Keratinocyte (primary cell): Measurements from ENCODE around the gene CCDC12. TPM values are rescaled to one million over a fixed set of nuclear protein-coding genes. Genes with fewer than 3 reads are reported as not detected.

Experiments used
- DNase-seq: peaks from one replicate; pipeline ENCODE4 v3.0.0-alpha.2; 2011; ENCODE audit warnings: low read depth, missing footprints, low spot score
- FAIRE-seq: peaks from 2 replicates; lab custom pipeline; 2011; peaks lifted over from hg19 to GRCh38; lab: Jason Lieb, UNC
- H2AFZ ChIP-seq: 2 replicates; pipeline ENCODE4 v1.6.0; 2012; ENCODE audit warnings: low read length, control low read depth, inconsistent platforms; ENCODE audit not compliant: control insufficient read depth
- H3K27ac ChIP-seq: 2 replicates; pipeline ENCODE4 v1.5.1; 2011; ENCODE audit warnings: low read length; ENCODE audit not compliant: control insufficient read depth, insufficient read depth
- H3K27me3 ChIP-seq: 3 replicates; pipeline ENCODE4 v1.6.0; 2011; ENCODE audit warnings: low read length; ENCODE audit not compliant: control insufficient read depth, insufficient read depth; ENCODE audit errors: extremely low read depth
- H3K36me3 ChIP-seq, 2 experiments: 2 replicates in 1 of 2; 3 replicates in 1 of 2; pipeline ENCODE4 v1.5.1; 2011; ENCODE audit warnings: low read length in 2 of 2, mild to moderate bottlenecking in 1 of 2; ENCODE audit not compliant: control insufficient read depth in 2 of 2, insufficient read depth in 2 of 2; ENCODE audit errors: extremely low read depth in 1 of 2
- H3K4me1 ChIP-seq: 3 replicates; pipeline ENCODE4 v1.5.1; 2011; ENCODE audit warnings: low read length; ENCODE audit not compliant: control insufficient read depth, insufficient read depth; ENCODE audit errors: extremely low read depth
- H3K4me2 ChIP-seq: 3 replicates; pipeline ENCODE4 v1.6.0; 2011; ENCODE audit warnings: low read depth, low read length; ENCODE audit not compliant: control insufficient read depth, insufficient read depth; ENCODE audit errors: extremely low read depth
- H3K4me3 ChIP-seq, 3 experiments: fragments of 200-600 bp in 1 of 3; sonication (generic) in 1 of 3; 2 replicates in 2 of 3; 3 replicates in 1 of 3; pipeline ENCODE4 v1.5.1; 2011 to 2016; ENCODE audit warnings: low read length in 3 of 3, mild to moderate bottlenecking in 3 of 3, control low read depth in 2 of 3, inconsistent platforms in 1 of 3, low read depth in 1 of 3, mixed read lengths in 1 of 3, mixed run types in 1 of 3, moderate library complexity in 1 of 3; ENCODE audit not compliant: control insufficient read depth in 2 of 3, insufficient read depth in 2 of 3; ENCODE audit errors: extremely low read depth in 1 of 3
- H3K79me2 ChIP-seq: 2 replicates; pipeline ENCODE4 v1.6.0; 2012; ENCODE audit warnings: low read length; ENCODE audit not compliant: control insufficient read depth, insufficient read depth
- H3K9ac ChIP-seq: 3 replicates; pipeline ENCODE4 v1.6.0; 2011; ENCODE audit warnings: low read length; ENCODE audit not compliant: control insufficient read depth, insufficient read depth; ENCODE audit errors: extremely low read depth
- H3K9me1 ChIP-seq: 3 replicates; pipeline ENCODE4 v1.6.0; 2011; ENCODE audit warnings: low read length; ENCODE audit not compliant: control insufficient read depth, insufficient read depth; ENCODE audit errors: extremely low read depth
- H3K9me3 ChIP-seq: 2 replicates; pipeline ENCODE4 v1.5.1; 2012; ENCODE audit warnings: low read depth, low read length; ENCODE audit not compliant: control insufficient read depth
- H4K20me1 ChIP-seq: 3 replicates; pipeline ENCODE4 v1.6.0; 2011; ENCODE audit warnings: low read length; ENCODE audit not compliant: control insufficient read depth, insufficient read depth; ENCODE audit errors: extremely low read depth
- CTCF ChIP-seq, 3 experiments: IDR thresholded peaks in 1 of 3; conservative IDR thresholded peaks in 1 of 3; optimal IDR thresholded peaks in 1 of 3; 2 replicates in 2 of 3; 3 replicates in 1 of 3; pipeline versions ENCODE3 to v1.5.1; 2011; ENCODE audit warnings: low read length in 3 of 3, mild to moderate bottlenecking in 3 of 3, moderate library complexity in 2 of 3, control low read depth in 1 of 3, inconsistent platforms in 1 of 3; ENCODE audit not compliant: insufficient read depth in 2 of 3; ENCODE audit errors: extremely low read depth in 1 of 3
- EZH2 ChIP-seq: IDR thresholded peaks from one replicate; pipeline ENCODE4 v1.6.1; 2012; ENCODE audit warnings: inconsistent platforms, mild to moderate bottlenecking, low read length, moderate library complexity
- dilution Hi-C: fragments of 300-500 bp; cut with MboI; formaldehyde crosslinking; loops from one replicate; pipeline ENCODE4 v1.7.0; 2020; ENCODE audit warnings: low sequenced_read_pairs; ENCODE audit not compliant: extremely low pct_ligation_motif_present
- polyA plus RNA-seq, 5 experiments: library from polyadenylated mRNA; depleted of rRNA in 3 of 5; stranded (reverse) in 3 of 5; stranded (forward) in 1 of 5; unstranded in 1 of 5; fragments of >200 nt; gene quantifications; 1 replicate in 1 of 5; 2 replicates in 3 of 5; 3 replicates in 1 of 5; pipeline versions ENCODE4 v1.2.1 to v1.2.3, GENCODE V29; 2011 to 2012; ENCODE audit warnings: missing spikeins in 2 of 5, low read depth in 1 of 5, low replicate concordance in 1 of 5

The CCDC12 gene
- polyA plus RNA-seq, 1 donor (not counting 4 experiments of a cell fraction or from before 2014, with no cell fraction given): 27.5 TPM

- Histone ChIP-seq H3K4me1 (peaks cover 4% of the 10 kb centered on the region), H3K9ac (no peak overlapping the region), H3K36me3 (peaks cover 14 to 41% of the 10 kb centered on the region in 2 experiments), H3K4me2 (no peak overlapping the region), H2AFZ (no peak overlapping the region), H3K9me1 (peaks cover 3% of the 10 kb centered on the region), H3K9me3 (no peaks in the 10 kb centered on the region), H3K27ac (no peak overlapping the region), H3K4me3 (no peak overlapping the region), H3K79me2 (no peaks in the 10 kb centered on the region), H3K27me3 (no peaks in the 10 kb centered on the region), H4K20me1 (no peaks in the 10 kb centered on the region)
- dilution Hi-C loops: no loop called here
- no peak for TF ChIP-seq EZH2
- TF ChIP-seq CTCF (optimal IDR thresholded peaks at IDR 0.05 in 1 of 3, IDR thresholded peaks at IDR 0.05 in 1 of 3, conservative IDR thresholded peaks at IDR 0.05 in 1 of 3; ENCODE audit: extremely low read depth in 1 of 3, insufficient read depth in 2 of 3, low read length in 3 of 3): no peak
- DNase-seq: no peak
- no peak for FAIRE-seq
These were observed 31.8 kb upstream of the CCDC12 start for GRCh38 chr3:47008234-47008796.

GRCh38 chr3:47007482-47008233, 31.1 kb upstream of the CCDC12 start:
- Histone ChIP-seq H3K9ac (no peak overlapping the region), H2AFZ (no peak overlapping the region), H3K79me2 (no peaks in the 10 kb centered on the region), H3K9me1 (peaks cover 3% of the 10 kb centered on the region), H3K4me3 (no peak overlapping the region), H3K27me3 (no peaks in the 10 kb centered on the region), H3K27ac (no peak overlapping the region), H3K4me1 (peaks cover 4% of the 10 kb centered on the region), H4K20me1 (no peaks in the 10 kb centered on the region), H3K9me3 (no peaks in the 10 kb centered on the region), H3K4me2 (no peak overlapping the region), H3K36me3 (peaks cover 19 to 48% of the 10 kb centered on the region in 2 experiments)
- FAIRE-seq: no peak
- dilution Hi-C loops: no loop called here
- no peak for DNase-seq
- TF ChIP-seq EZH2 (no peak), CTCF (optimal IDR thresholded peaks at IDR 0.05 in 1 of 3, IDR thresholded peaks at IDR 0.05 in 1 of 3, conservative IDR thresholded peaks at IDR 0.05 in 1 of 3; ENCODE audit: extremely low read depth in 1 of 3, insufficient read depth in 2 of 3, low read length in 3 of 3) (no peak)
